Measurements from ENCODE around the gene NBAS. TPM values are rescaled to one million over a fixed set of nuclear protein-coding genes. Genes with fewer than 3 reads are reported as not detected.

NBAS gene
- total RNA-seq, 1 donor from 2014 or later = 19.5 TPM

DNA sequence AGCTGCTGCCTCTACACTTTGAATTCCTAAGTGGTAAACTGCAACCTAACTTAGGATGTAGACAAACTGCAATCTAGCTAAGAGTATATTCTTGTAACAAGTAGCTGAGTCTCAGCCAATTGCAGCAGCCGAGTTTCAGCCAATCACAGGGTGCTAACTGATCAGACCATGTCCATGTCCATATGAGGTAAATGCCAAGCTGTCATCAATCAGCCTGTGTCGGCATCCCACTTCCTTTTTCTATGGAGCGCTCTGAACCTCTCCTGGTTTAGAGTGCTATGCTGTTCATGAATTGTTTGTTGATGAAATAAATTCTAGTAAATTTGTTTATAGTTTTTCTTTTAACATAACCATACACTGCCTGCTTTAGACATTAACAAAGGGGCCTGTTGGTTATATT lies 408.8 kb downstream of the NBAS start:
- no peak for DNase-seq (ENCODE audit: low spot score)

DNA sequence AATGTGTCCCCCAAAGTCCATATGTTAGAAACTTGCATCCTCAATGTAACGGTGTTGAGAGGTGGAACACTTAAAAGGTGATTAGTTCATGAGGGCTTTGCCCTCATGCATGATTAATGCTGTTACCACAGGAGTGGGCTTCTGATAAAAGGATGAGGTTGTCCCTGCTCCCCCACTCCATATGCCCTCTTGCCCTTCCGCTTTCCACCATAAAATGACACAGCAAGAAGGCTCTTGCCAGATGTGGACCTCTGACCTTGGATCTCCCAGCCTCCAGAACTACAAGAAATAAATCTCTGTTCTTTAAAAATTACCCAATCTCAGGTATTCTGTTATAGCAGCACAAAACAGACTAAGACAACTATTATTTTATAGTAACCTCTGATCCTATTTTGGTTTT lies 412.1 kb downstream of the NBAS start:
- no peak for DNase-seq (ENCODE audit: low spot score)
- ATAC-seq = no peak

More for the DNA sequence above, 408.8 kb downstream of the NBAS start:
- ATAC-seq = no peak

DNA sequence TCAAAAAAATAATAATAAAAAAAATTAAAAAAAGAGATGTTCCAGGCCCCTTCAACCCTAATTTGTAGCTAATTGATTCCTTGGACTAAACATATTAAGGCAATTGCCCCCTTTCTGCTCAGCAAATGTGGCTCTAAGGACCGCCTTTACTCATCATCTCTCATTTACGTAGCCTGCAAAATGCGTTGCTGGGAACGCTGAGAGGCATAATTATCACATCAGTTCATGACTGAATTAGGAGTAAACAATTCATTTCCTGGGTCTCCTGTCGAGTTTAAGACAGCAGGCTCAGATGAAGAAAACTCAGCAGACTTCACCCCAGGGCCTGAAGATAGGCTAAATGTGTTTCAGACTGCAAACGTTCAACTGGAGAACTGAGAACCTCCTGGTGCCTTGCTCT lies 413.5 kb downstream of the NBAS start:
- no peak for ATAC-seq
- no peak for DNase-seq (ENCODE audit: low spot score)

DNA sequence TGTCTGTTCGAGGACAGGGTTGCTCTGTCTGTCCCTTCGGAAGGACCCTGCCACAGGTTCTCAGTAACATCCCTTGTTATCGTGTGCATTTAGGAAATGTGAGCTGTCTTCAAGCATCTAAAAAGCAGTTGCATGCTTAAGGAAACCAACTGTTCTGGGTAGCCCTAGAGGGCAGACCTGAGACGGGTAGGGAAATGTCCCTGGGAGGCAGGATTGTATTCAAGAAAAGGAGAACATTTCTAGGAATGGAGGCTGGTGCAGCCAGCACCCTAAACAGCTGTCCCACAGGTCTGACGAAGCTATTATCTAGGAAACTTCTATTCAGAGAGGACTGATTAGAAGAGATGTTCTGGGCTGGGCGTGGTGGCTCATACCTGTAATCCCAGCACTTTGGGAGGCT lies 414.2 kb downstream of the NBAS start:
- ATAC-seq = no peak
- no peak for DNase-seq (ENCODE audit: low spot score)

DNA sequence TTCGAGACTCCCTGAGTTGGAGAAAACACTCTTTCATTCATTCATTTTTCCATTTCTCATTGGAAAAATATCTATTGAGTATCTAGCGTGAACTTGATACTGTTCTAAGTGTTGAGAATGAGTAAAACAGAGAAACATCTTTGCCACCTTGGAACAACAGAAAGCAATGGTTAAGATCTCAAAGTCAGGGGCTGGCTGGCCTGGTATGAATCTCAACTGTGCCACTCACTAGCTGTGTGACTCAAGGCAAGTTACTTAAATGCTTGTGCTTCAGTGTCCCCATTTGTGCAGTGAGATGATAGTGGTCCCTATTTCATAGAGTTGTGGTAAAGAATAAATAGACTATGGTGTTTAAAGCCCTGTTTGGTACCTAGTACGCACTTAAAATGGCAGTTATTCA lies 415.2 kb downstream of the NBAS start:
- ATAC-seq (no peak), DNase-seq (ENCODE audit: low spot score) (no peak)

DNA sequence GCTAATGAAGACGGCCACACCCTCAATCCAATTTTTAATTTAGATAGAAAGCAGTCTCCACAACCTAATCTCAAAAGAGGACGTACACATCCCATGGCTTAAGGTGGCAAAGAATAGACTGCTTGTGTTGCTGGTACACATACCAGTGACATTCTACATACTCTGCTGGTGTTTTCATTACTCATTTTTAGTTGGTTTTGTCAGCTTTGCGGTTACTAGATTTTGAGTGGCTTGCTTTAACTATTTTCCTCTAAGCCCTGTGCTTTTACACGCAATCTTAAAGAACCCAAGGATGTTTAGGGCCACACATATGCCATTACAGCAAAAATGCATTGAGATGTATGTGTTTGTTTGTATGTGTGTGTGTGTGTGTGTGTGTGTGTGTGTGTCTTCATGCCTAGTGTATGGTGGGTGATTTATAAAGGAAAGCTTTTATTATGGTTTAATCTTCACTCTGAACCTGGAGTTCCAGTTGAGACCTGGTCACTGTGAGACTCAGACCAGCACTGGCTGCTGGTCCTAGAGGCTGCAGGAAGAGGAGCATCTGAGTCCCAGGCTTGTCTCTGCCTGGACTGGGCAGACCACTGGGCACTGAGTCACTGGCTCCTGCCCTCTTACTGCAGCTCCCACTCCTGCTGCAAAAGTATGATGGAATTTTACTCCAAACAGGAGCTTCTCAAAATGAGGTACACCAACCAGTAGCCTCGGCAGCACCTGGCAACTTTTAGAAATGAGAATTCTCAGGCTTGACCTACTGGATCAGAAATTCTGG lies 415.9 kb downstream of the NBAS start:
- ATAC-seq (no peak), DNase-seq (ENCODE audit: low spot score) (no peak)

DNA sequence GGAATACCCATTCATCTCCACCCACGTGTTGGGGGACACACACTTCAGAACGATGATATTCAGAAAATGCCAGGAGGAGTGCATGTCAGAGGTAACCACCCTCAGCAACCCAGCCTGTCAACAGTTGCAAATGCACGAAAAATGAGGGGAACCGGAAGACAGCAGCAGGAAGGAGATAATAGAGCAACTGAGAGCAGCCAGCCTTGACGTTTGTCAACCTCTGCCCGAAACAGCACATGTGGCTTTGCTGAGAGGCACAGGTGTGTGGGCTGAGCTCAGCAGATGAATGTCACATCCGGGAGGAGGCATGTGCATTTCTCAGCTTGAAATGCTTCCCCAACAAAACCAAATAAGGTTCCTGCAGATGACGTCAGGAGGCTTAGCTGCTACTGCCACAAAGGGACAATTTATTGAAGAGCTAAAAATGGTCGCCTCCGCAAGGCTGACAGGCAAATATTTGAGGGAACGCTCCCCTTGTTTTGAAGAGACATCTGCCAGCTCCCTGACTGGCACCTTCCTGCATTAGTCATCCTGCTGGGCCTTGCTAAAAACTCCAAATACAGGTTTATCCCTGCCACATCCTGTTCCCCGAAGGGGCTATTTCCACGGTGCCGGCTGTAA lies 419.0 kb downstream of the NBAS start:
- DNase-seq (ENCODE audit: low spot score) (no peak), ATAC-seq (no peak)

DNA sequence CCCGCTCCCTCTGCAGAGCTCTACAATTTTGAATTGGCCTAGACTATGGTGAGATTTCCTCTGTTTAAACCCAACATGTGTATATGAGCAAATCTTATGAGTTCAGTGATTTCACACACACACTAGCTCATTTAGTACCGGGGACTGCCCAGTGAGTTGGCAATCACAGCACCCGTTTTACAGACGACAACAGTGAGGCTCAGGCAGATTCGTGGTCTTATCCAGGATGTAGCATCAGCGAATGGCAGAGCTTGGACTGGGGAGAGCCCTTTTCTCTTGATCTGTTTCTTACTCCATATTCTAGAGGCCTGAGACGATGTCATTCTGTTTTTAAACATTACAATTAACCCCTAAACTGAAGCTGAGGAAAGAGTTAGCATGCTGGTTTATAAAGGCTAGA lies 419.9 kb downstream of the NBAS start:
- ATAC-seq = no peak
- no peak for DNase-seq (ENCODE audit: low spot score)

DNA sequence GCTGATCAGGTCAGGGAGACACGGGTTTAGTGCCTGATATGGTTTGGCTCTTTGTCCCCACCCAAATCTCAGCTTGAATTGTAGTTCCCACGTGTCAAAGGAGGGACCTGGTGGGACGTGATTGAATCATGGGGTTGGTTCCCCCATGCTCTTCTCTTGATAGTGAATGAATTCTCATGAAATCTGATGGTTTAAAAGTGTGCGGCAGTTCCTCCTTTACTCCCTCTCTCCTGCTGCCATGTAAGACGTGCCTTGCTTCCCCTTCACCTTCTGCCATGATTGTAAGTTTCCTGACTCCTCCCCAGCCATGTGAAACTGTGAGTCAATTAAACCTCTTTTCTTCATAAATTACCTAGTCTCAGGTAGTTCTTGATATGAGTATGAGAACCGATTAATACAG lies 424.5 kb downstream of the NBAS start:
- no peak for ATAC-seq
- DNase-seq (ENCODE audit: low spot score) = no peak

DNA sequence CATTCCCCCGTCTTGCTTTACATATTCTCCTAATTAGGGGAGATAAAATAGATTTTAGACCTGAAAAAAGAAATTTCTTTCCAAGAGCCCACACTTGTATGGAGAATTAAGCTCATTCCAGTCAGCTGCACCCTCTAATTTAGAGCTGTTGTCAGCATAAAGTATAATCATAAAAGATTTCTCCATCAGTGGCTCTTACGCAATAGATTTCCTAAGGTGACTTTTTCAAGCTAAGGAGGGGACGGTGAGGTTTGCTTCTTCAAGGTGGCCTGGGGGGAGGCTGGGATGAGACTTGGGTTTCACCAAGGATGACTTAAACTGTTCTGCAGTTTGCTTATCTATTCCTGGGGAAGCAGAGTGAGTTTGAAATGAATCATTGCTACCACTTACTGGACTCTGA lies 426.2 kb downstream of the NBAS start:
- no peak for ATAC-seq
- no peak for DNase-seq (ENCODE audit: low spot score)

DNA sequence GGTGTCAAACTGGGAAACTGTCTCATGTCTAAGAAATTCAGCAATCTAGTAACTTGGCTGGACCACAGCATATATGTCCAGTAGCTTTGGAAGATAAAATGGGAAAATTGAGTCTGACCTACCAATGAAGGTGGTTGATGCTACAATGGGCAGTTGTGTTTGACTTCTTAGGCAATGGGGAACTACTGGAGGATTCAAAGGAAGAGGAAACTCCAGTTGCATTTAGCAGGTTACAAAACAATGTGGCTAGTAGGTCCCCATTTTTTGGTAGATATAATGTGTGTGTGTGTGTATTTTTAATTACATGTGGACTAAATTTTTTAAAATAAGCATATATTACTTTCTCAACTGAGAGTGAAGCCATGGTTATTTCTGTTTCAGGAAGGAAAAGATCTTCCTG lies 427.7 kb downstream of the NBAS start:
- no peak for ATAC-seq
- no peak for DNase-seq (ENCODE audit: low spot score)

DNA sequence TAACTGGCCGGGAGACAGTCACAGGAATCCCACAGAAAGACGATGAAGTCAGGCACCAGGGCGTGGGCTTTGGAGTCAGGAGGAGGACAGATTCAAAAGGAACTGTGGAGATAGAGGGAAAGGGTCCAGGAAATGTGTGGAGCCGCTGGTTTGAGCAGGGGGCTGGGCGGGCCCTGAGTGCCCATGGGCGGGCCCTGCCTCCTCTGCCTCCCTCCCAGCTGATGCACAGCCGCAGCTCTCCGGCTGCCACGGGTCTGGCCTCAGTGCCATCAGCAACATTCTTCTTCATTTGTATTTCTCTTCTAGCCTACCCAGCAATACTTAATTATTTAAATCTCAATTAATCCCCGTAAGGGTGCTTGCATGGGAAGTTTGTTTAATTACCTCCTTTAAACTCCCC lies 432.3 kb downstream of the NBAS start:
- DNase-seq (ENCODE audit: low spot score) (no peak), ATAC-seq (no peak)

DNA sequence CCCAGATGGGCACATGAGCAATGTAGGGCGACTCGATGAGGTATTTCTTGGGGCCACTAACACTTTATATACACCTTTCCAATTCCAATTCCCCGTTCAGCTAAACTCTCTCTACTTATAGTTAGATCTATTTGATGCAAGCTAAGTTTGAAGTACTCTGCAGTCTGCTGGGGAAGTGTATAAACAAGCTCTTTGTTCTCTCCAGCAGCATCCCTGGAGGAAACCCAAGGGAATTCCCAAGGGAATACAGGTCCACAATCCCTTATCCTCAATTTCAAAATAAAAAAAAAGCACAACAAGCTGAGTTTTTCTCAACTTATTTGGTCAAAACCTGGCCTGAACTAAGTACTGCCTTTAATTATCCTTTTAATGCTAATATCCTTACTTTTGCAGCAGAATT lies 433.3 kb downstream of the NBAS start:
- no peak for DNase-seq (ENCODE audit: low spot score)
- ATAC-seq = no peak

DNA sequence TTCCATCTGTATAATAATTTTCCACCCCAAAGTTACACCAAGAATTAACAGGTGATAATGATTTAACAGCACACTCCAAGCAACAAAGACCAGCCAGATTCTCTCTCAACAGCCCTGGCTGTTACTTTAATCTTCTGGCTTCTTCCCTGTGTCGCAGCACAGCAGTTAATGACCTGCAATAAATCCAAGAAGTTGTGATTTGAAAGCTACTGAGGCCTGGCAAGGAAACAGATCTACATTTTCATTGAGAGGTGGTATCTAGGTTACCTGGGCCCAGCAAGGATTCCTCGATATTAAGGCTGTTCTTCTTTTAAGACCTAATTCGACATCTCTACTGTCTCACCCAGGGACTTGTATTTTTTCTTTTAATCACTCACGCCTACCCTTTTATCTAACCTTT lies 433.8 kb downstream of the NBAS start:
- DNase-seq (ENCODE audit: low spot score) (no peak), ATAC-seq (no peak)

DNA sequence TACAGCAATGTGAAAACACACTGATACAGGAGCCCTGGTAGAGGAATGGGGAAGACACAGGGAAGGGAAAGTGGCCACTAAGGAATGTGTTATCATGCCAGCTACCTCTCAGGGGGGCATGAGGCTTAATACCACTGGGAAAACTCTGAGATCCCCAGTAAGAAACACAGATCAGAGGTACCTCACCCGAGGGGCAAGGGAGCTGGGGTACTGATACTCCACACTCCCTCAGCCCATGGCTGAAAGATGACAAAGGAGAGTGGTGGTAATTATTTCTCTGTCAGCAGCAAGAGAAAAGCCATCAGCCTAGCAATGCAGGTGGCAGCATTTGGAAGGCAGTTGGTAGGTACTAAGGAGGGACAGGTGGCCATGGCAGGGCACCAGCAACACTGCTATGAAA lies 434.8 kb downstream of the NBAS start:
- no peak for DNase-seq (ENCODE audit: low spot score)
- no peak for ATAC-seq

DNA sequence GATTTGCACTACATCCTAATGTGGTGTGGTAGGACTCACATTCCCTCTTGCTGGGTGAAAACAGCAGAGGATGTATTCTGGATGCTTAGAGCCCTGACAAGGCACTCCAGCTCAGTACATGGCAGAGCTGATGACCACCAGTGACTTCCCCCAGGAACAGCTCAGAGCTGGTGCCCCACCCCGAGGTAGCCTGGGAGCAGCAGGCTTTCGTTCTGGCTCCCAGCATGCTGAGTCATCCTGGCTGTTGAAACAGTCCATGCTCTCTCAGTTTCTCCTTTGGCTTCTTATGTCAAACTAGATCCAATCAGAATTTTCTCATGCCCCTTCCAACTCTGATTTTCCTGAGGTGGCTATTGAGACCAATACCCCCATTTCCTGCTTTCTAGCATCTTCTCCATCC lies 438.2 kb downstream of the NBAS start:
- DNase-seq (ENCODE audit: low spot score) (no peak), ATAC-seq (no peak)

DNA sequence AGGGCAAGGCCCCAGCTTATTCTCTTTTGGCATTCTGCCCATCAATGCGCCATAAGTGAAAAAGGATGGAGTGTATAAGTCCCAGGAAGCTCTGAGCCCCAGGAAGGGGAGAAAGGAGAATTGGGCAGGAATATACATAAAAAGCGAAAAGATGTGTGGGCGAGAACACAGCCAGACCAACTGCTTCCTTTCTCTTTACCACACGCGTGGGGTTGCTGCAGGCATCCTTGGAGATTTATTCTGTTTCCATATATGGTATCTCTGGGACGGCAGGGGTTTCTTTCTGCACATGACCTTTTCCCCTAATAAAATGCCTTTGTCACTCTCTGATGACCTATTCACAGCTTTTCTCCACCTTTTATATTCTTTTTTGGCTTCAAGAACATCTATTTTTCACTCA lies 440.5 kb downstream of the NBAS start:
- ATAC-seq = no peak
- DNase-seq (ENCODE audit: low spot score) = no peak

DNA sequence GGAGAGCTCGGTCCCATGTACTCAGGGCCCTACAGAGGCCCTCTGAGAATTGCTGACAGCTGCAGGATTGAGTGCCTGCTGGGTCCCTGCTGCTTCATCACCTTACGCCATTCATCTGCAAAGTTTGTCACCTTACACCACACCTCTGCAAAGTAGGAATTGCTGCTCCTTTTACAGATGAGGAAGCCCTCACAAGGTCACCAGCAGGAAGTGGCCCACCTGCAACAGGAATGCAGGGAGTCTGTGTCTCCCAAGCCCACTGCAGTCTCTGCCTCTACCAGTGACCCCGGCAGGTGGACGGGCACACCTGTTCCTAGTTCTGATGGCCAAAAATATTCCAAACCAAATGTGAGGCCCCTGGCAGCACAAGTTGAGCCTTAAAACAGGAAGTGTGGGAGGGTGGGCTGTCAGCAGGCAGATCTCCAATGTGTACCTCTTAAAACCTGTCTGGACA lies 441.4 kb downstream of the NBAS start:
- no peak for DNase-seq (ENCODE audit: low spot score)
- no peak for ATAC-seq

DNA sequence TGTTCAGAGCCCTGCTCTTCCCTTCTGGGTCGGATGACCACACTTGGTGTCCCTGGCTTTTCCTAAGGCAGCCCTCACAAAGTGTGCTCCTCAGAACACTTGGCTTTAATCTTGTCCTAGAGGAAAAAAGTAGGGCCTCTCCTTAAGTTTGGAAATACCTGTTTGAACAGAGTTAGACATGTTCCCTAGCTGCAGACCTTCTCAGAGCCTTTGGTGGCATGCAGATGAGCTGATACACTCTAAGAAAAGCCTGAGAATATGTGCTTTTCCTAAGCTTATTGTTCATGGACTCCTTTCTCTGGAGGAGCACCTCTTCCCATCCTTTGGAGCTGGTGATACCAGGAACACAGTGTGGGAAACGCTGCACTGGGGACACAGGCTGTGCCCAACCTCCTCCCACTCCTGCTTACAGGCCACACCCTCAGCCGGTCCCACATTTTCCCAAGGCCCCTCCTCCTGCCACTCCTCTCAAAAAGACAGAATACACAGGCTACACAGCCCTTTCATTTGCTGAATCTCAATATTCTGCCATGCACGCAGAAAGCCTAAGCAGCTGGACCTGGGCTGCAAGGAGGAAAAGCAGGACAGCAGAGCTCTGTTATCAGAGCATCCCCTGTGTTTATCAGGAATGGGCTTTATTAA lies 443.6 kb downstream of the NBAS start:
- ATAC-seq (no peak), DNase-seq (ENCODE audit: low spot score) (no peak)

Data from left lobe of liver (tissue), 2 donors.